GM12892 (cell line): ENCODE results near the gene LYSMD2.

ENCODE experiments used
- POLR2A ChIP-seq: IDR thresholded peaks from 2 replicates; pipeline ENCODE4 v1.6.1; 2011; ENCODE audit warnings: low read depth, low read length, control low read depth
- POLR2AphosphoS5 ChIP-seq: IDR thresholded peaks from 2 replicates; pipeline ENCODE4 v1.6.1; 2011; ENCODE audit warnings: low read depth, low read length, control low read depth
- TAF1 ChIP-seq: IDR thresholded peaks from 2 replicates; pipeline ENCODE4 v1.6.1; 2011; ENCODE audit warnings: low read depth, mild to moderate bottlenecking, control low read depth, low read length, borderline replicate concordance

DNA sequence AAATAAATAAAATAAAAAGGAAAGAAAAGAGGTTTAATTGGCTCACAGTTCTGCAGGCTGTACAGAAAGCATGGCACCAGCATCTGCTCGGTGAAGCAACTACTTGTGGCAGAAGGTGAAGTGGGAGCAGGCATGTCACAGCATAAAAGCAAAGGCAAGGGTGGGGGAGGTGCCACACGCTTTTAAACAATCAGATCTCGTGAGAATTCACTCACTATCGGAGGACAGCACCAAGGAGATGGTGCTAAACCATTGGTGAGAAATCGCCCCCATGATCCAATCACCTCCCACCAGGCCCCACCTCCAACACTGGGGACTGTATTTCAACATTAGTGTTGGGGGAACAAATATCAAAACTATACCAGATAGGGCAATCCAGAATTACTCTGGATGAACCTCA, 40.9 kb downstream of the LYSMD2 start:
- no peak for TF ChIP-seq POLR2A
- no peak for TF ChIP-seq TAF1
- TF ChIP-seq POLR2AphosphoS5: no peak
